CD4-positive, alpha-beta T cell treated with Interferon alpha-2 for 1 hour (primary cell): Measurements from ENCODE around the gene BLID.

Experiments used
- DNase-seq, 2 donors: peaks; one replicate each; pipeline ENCODE4 v3.0.0-alpha.2; 2020 to 2022

Gene BLID

DNA sequence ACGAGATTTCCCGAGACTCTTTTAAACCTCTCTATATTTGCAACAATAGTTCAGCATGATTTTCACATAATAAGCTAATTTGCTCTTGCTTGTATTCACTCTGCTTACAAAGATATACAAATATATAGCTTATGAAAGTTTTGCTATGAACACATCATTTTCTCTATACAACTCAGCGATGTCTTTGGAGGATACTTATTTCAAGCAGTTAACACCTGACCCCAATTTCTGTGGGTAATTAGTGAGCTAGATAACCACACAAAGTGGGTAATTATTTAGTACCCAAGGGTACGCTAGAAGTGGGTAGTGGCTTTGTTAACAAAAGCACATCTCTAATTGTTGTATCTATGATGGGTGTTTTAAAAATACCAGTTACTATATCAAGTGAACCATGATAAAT, 12.3 kb downstream of the BLID start:
- no peak for DNase-seq

DNA sequence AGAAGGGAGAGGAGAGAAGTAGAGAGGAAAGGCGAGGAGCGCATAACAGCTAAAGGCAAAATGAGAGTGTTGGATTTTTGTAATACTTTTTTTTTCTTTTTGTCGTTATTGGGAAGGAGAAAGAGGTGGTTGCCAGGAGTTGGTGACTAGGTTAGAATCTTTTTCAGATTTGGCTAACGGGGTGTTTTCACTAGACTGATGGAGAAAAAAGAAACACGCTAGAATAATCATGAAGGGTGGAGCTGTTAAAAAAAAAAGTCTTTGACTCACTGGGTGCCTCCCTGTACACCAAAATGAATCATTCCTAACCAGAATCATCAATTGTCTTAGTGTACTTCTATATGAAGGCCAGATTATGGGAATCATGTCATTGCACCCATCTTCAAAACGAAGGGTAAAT, 12.7 kb downstream of the BLID start:
- DNase-seq: no peak

GRCh38 chr11:122102426-122102825, 13.6 kb downstream of the BLID start:
- DNase-seq: no peak

DNA sequence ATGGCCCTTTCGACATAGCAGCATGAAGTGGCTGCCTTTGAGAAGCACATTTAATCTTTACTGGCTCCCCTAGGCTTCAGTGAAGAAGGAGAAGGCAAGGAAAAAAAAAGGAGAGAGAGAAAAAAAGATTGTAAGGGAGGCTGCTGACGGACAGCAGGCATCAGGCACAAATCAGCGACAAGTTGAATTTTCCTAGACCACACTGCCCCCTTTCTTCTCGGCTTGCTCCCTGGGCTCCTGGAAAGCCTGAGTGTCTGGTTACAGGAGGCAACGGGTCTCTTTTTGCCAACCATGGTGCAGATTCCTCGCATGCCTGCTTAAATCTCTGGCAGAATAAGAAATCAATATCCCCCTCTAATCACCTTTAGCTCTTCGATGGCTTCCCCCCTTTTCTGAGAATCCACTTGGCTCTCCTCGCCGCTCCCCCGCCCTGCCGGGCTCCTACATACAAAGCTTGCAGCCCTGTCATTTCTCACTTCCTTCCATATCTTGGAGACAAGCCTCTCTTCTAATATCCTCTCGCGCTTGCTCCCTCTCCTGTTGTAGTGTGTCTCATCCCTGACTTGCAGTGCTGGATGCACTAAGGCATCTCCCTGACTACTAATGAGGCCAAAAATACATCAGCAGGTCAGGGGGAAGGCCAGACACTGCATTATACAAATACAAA, 14.3 kb downstream of the BLID start:
- no peak for DNase-seq

- DNase-seq: no peak
These were observed 15.3 kb downstream of the BLID start for GRCh38 chr11:122100756-122101080.

- no peak for DNase-seq
These were observed 15.8 kb downstream of the BLID start for GRCh38 chr11:122100037-122100755.

DNA sequence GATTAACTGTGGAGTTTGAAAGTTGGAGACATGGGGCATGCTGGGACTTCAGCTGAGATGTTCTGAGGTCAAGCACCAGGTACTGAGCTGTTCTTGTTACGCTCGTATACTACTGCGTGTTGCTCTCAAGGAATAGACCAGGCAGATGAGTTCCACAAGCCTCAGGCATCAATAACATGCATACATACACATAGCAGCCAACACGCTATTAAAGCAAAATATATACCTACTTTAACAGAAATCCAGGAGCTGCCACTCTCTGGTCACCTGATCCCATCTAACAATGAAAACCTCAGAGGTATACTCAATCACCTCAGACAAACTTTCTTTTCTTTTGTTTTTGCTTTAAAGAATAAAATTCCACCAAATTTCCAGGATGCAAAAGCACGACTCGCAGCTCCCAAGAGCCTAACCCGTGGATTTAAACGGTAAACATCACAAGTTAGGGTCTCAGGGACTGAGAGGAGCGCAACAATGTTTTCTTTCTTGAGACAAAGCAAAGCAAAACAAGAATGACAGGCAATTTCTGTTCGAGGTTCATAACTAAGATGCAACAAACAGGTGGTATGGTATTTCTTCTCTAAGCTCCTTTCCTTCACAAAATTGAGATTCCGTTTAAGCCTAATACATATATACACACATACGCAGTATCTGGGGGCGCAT, 16.5 kb downstream of the BLID start:
- DNase-seq: no peak

GRCh38 chr11:122098261-122098980, 17.6 kb downstream of the BLID start:
- no peak for DNase-seq

- no peak for DNase-seq
These were observed 18.5 kb downstream of the BLID start for GRCh38 chr11:122097419-122098001.

DNA sequence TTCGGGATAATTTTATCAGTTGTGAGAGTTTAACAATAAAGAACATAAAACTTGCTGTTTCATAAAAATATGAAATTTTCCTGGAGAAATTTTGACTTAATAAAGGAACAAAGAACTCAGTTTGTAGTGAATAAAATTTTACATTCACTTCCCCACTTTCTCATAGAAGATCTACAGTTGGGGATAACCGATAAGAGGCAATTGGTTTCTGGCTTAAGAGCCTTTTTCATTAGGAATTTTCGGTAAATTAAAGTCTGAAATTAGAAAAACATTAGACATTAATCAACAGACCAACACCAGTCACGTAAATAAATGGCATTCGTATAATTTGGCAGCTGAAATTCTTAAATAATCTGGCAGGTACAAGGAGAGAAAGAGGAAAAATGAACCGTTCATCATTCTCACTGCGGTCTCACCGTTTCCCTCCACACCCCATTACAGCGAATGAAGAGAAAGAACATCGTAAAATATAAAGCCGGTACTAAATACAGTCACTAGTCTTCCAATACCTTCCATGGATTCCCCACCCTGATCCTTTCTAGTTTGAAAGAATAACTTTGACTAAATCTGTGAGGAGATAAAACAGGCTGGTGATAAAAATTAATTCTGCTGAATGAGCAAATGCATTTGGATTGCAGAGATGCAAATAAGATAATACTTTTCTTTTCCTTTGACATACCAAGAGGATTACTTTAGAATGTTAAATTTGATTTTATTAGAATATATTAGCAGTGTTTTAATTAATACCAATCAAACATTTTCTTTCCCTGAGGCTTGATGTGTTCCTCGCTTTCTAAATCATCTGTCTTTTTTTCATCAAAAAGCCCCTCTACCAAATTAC, 19.5 kb downstream of the BLID start:
- no peak for DNase-seq

DNA sequence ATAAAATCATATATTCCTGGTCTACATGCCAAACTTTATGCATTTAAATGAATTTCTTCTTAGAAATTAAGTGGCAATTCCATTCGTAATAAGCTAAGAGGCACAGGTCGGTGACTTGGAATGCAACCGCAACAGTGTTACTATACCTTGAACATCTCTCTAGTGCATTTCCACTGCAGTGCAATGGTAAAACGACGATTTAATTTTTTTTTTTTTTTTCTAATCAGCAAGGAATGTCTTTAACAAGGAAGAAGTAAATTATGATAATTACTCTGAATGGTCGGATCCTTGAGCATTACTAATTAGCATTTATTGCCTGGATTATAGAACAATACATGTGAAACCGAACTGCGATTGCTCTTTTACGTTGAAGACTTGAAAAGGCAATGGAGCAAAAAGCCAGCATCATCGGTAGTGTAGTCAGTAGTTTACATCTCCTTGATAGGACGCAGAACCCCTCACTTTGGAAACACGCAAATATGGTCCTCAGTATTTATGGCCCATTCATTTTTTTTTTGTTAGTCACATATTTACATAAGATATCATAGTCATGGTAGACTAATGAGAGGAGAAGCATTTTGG, 20.2 kb downstream of the BLID start:
- DNase-seq: no peak

- DNase-seq: no peak
These were observed 21.2 kb downstream of the BLID start for GRCh38 chr11:122094836-122095235.

DNA sequence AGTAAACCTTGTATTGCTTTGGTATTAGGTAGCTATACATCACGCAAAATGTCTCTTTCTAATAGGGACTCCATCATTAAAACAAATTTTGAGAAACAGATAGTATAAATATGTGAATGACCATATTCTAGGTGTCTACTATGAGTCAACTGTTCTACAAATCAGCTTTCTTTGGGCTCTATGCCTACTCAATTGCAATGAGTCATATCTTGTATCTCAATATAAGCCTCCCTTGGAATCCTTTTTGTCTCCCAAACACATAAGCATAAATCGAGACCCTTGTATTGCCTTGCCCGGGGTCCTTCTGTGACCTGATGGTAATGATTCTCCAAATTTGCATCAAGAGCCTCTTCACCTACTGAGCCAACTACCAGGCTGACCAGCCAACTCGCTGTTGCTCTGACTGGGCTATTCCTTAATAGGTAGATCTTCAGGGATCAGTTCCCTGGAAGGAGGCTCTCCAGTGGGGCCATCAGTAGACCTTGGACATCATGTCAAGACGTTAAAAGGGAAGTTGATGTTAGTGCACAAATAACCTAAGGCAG, 22.2 kb downstream of the BLID start:
- no peak for DNase-seq

DNA sequence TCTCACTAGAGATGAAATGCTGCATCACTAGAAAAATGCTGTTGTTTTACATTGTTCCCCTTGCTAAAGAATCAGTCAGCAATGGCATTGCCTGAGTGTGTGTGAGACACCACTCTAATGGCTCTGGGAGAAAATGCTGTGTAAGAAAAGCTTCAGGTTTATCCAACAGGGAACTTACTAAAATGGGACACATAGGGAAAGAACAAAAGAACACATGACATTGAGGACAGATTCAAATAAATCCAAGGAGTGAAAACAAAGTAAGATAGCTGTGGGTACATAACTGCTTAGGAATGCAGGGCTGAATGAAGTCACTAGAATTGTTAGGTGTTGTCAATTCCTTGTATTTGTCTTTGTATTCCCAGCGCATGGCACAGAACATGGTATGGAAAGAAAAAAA, 24.2 kb downstream of the BLID start:
- DNase-seq: no peak

GRCh38 chr11:122089111-122089510, 26.9 kb downstream of the BLID start:
- no peak for DNase-seq

GRCh38 chr11:122085712-122086111, 30.3 kb downstream of the BLID start:
- DNase-seq: no peak

- no peak for DNase-seq
These were observed 30.8 kb downstream of the BLID start for GRCh38 chr11:122085264-122085663.

DNA sequence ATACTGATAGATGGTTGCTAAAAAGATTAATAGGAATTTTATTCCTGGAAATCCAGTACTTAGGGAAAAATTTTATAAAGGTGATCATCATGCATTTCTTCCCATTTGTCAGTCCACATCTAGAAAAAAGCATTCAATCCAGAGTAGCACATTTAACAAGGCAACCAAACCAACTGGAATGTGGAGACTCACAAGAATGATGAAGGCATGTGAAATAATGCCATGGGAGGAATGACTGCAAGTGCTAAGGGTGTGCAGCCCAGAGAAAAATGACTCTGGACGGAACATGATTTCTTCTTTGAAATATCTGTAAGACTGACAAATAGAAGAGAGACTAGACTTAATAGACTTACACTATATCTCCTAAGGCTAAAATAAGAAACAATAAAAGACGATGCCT, 33.8 kb downstream of the BLID start:
- no peak for DNase-seq

GRCh38 chr11:122081073-122081472, 34.9 kb downstream of the BLID start:
- no peak for DNase-seq

GRCh38 chr11:122077459-122077858, 38.6 kb downstream of the BLID start:
- DNase-seq: no peak

- DNase-seq: no peak
These were observed 39.4 kb downstream of the BLID start for GRCh38 chr11:122076512-122077120.
